Suprapubic skin (tissue), 3 donors: ENCODE data around the gene CDC42SE2.

Experiments
- CTCF ChIP-seq, 2 donors: fragments of 200-600 bp in 1 of 2; fragments of 450-650 bp in 1 of 2; sonication (generic) in 1 of 2; IDR thresholded peaks; one replicate each; pipeline ENCODE4 v1.5.1; 2016 to 2019; ENCODE audit warnings: antibody characterized with exemption in 2 of 2, mild to moderate bottlenecking in 1 of 2, moderate library complexity in 1 of 2
- EP300 ChIP-seq: sonication (generic); formaldehyde crosslinking; IDR thresholded peaks from one replicate; pipeline ENCODE4 v1.6.1; 2017; ENCODE audit warnings: antibody characterized with exemption
- POLR2A ChIP-seq, 2 donors: fragments of 450-650 bp; IDR thresholded peaks; one replicate each; pipeline ENCODE4 v1.6.1; 2017; ENCODE audit warnings: antibody characterized with exemption in 2 of 2, mild to moderate bottlenecking in 2 of 2, moderate library complexity in 2 of 2

- TF ChIP-seq CTCF (IDR thresholded peaks at IDR 0.05) (no peak), POLR2A (IDR thresholded peaks at IDR 0.05) (no peak), EP300 (no peak)
Measured at GRCh38 chr5:131296213-131296672, 32.4 kb downstream of the CDC42SE2 start.
